Gastrocnemius medialis (tissue), 4 donors: ENCODE data around the gene GRID1. TPM values are rescaled to one million over a fixed set of nuclear protein-coding genes. Genes with fewer than 3 reads are reported as not detected.

ENCODE experiments used
- ATAC-seq, 2 donors: fragments of 150-250 bp; one replicate each; pipeline ENCODE4 v1.9.1; 2016
- DNase-seq, 2 donors: peaks; one replicate each; pipeline ENCODE4 v3.0.0-alpha.2; 2019
- H3K27ac ChIP-seq, 4 donors: fragments of 200-600 bp; sonication (generic); 1 replicate in 1 of 4; 2 replicates in 3 of 4; pipeline ENCODE4 v1.5.1; 2016 to 2018; ENCODE audit warnings: mild to moderate bottlenecking in 2 of 4, moderate library complexity in 1 of 4
- H3K27me3 ChIP-seq, 3 donors: fragments of 200-600 bp; sonication (generic) in 2 of 3; 1 replicate in 1 of 3; 2 replicates in 2 of 3; pipeline versions ENCODE4 v1.5.1 to v1.6.0; 2016 to 2019; ENCODE audit warnings: mild to moderate bottlenecking in 1 of 3, moderate library complexity in 1 of 3
- H3K36me3 ChIP-seq, 2 donors: fragments of 200-600 bp; sonication (generic) in 1 of 2; one replicate each; pipeline ENCODE4 v1.5.1; 2017 to 2018
- H3K4me1 ChIP-seq, 2 donors: fragments of 200-600 bp; sonication (generic) in 1 of 2; one replicate each; pipeline ENCODE4 v1.5.1; 2016 to 2017; ENCODE audit warnings: mild to moderate bottlenecking in 2 of 2
- H3K4me3 ChIP-seq, 4 donors: fragments of 200-600 bp; sonication (generic) in 3 of 4; 1 replicate in 1 of 4; 2 replicates in 3 of 4; pipeline ENCODE4 v1.5.1; 2016 to 2019; ENCODE audit warnings: mild to moderate bottlenecking in 2 of 4
- H3K9me3 ChIP-seq, 3 donors: fragments of 200-600 bp; sonication (generic) in 2 of 3; 1 replicate in 1 of 3; 2 replicates in 2 of 3; pipeline ENCODE4 v1.5.1; 2016 to 2019
- CTCF ChIP-seq, 5 experiments: fragments of 450-650 bp in 3 of 5; fragments of 200-600 bp in 2 of 5; sonication (generic) in 2 of 5; IDR thresholded peaks in 4 of 5; conservative IDR thresholded peaks in 1 of 5; 1 replicate in 4 of 5; 2 replicates in 1 of 5; pipeline ENCODE4 v1.5.1; 2016 to 2019; ENCODE audit warnings: antibody characterized with exemption in 5 of 5, mild to moderate bottlenecking in 3 of 5, moderate library complexity in 3 of 5
- POLR2A ChIP-seq, 2 donors: fragments of 450-650 bp; IDR thresholded peaks; one replicate each; pipeline ENCODE4 v1.6.1; 2017; ENCODE audit warnings: antibody characterized with exemption in 2 of 2, mild to moderate bottlenecking in 2 of 2, moderate library complexity in 2 of 2
- in situ Hi-C, 4 donors: fragments of 200-750 bp; cut with MboI; loops; one replicate each; pipeline versions ENCODE4 v1.15.0 to v1.8.0; 2017; ENCODE audit warnings: low sequenced_read_pairs in 4 of 4
- intact Hi-C: fragments of 100-400 bp; cut with DNase I; formaldehyde crosslinking; loops from one replicate; pipeline ENCODE4 v1.15.1; 2023; ENCODE audit warnings: low total_unique reads
- total RNA-seq, 4 donors: library from RNA; depleted of rRNA; stranded (reverse); fragments of >200 nt; gene quantifications; one replicate each; pipeline versions ENCODE4 v1.1.0 to v1.2.3, GENCODE V29; 2016

GRID1 gene
- total RNA-seq, 4 donors from 2014 or later, result 0.17 to 1.4 (median 0.79) TPM

- Histone ChIP-seq H3K27me3 (peaks cover 0 to 5% (median 0%) of the 10 kb centered on the region in 3 donors), H3K9me3 (no peaks in the 10 kb centered on the region), H3K4me1 (no peaks in the 10 kb centered on the region), H3K4me3 (no peak overlapping the region), H3K36me3 (no peaks in the 10 kb centered on the region), H3K27ac (no peak overlapping the region)
- in situ Hi-C loops (no loop called here), intact Hi-C loops (no loop called here)
- no peak for TF ChIP-seq POLR2A (IDR thresholded peaks at IDR 0.05)
- TF ChIP-seq CTCF (IDR thresholded peaks at IDR 0.05 in 4 of 5, conservative IDR thresholded peaks at IDR 0.05 in 1 of 5), result no peak
- no peak for DNase-seq
- no peak for ATAC-seq
Measured at GRCh38 chr10:86345859-86346798, 20.5 kb downstream of the GRID1 start.

GRCh38 chr10:86345296-86345858 is 21.2 kb downstream of the GRID1 start:
- Histone ChIP-seq H3K4me1 (no peaks in the 10 kb centered on the region), H3K4me3 (no peak overlapping the region), H3K27ac (no peak overlapping the region), H3K36me3 (no peaks in the 10 kb centered on the region), H3K9me3 (no peaks in the 10 kb centered on the region), H3K27me3 (peaks cover 0 to 5% (median 0%) of the 10 kb centered on the region in 3 donors)
- no peak for DNase-seq
- TF ChIP-seq POLR2A (IDR thresholded peaks at IDR 0.05), result no peak
- TF ChIP-seq CTCF (IDR thresholded peaks at IDR 0.05 in 4 of 5, conservative IDR thresholded peaks at IDR 0.05 in 1 of 5), result no peak
- no peak for ATAC-seq
- intact Hi-C loops (no loop called here), in situ Hi-C loops (no loop called here)

- DNase-seq (no peak), ATAC-seq (no peak)
- peaks cover 0 to 5% (median 0%) of the 10 kb centered on the region in 3 donors for H3K27me3 ChIP-seq
- H3K4me3 ChIP-seq, result no peak overlapping the region
- in situ Hi-C loops, result no loop called here
- no peak overlapping the region for H3K27ac ChIP-seq
- no peaks in the 10 kb centered on the region for H3K36me3 ChIP-seq
- intact Hi-C loops, result no loop called here
- H3K9me3 ChIP-seq, result no peaks in the 10 kb centered on the region
- H3K4me1 ChIP-seq, result no peaks in the 10 kb centered on the region
- TF ChIP-seq POLR2A (IDR thresholded peaks at IDR 0.05) (no peak), CTCF (IDR thresholded peaks at IDR 0.05 in 4 of 5, conservative IDR thresholded peaks at IDR 0.05 in 1 of 5) (no peak)
Measured at GRCh38 chr10:86344714-86345161, 21.9 kb downstream of the GRID1 start.

- H3K4me3 ChIP-seq, result no peak overlapping the region
- intact Hi-C loops (no loop called here), in situ Hi-C loops (no loop called here)
- H3K27me3 ChIP-seq, result peaks cover 0 to 5% (median 0%) of the 10 kb centered on the region in 3 donors
- no peaks in the 10 kb centered on the region for H3K4me1 ChIP-seq
- ATAC-seq (no peak), DNase-seq (no peak)
- no peaks in the 10 kb centered on the region for H3K9me3 ChIP-seq
- no peaks in the 10 kb centered on the region for H3K36me3 ChIP-seq
- H3K27ac ChIP-seq, result no peak overlapping the region
- TF ChIP-seq CTCF (IDR thresholded peaks at IDR 0.05 in 4 of 5, conservative IDR thresholded peaks at IDR 0.05 in 1 of 5) (no peak), POLR2A (IDR thresholded peaks at IDR 0.05) (no peak)
Measured at GRCh38 chr10:86344281-86344680, 22.3 kb downstream of the GRID1 start.
